Cardiac septum (tissue), 1 donor: ENCODE results near the gene DBH. TPM values are rescaled to one million over a fixed set of nuclear protein-coding genes. Genes with fewer than 3 reads are reported as not detected.

Source experiments
- DNase-seq: peaks from one replicate; pipeline ENCODE4 v3.0.0-alpha.2; 2020; ENCODE audit warnings: low spot score
- intact Hi-C: fragments of 100-400 bp; cut with DNase I; formaldehyde crosslinking; loops from one replicate; pipeline ENCODE4 v1.14.0; 2022
- total RNA-seq: library from RNA; stranded (reverse); fragmentation: NEBNext Ultra II Directional; extraction: Animal tissue kit (Norgen Biotek cat#: 25700); gene quantifications from one replicate; pipeline ENCODE4 v1.2.1, GENCODE V29; 2021
- donor health status: DM: no; HTN: no; CAD: no.

Gene DBH
- total RNA-seq, 1 donor from 2014 or later = not detected

GRCh38 chr9:133689151-133689763 is 53.1 kb downstream of the DBH start:
- intact Hi-C loops = no loop called here
- DNase-seq = no peak

- no peak for DNase-seq
- intact Hi-C loops = no loop called here
Measured at GRCh38 chr9:133690081-133690561, 54.0 kb downstream of the DBH start.

GRCh38 chr9:133691191-133691590 is 55.0 kb downstream of the DBH start:
- DNase-seq = no peak
- intact Hi-C loops = no loop called here

GRCh38 chr9:133691626-133692363 is 55.6 kb downstream of the DBH start:
- intact Hi-C loops = no loop called here

GRCh38 chr9:133692364-133692985 is 56.3 kb downstream of the DBH start:
- DNase-seq = no peak
- intact Hi-C loops = no loop called here

More at GRCh38 chr9:133691626-133692363, 55.6 kb downstream of the DBH start:
- no peak for DNase-seq

- DNase-seq = no peak
- intact Hi-C loops = no loop called here
Measured at GRCh38 chr9:133693116-133693515, 57.0 kb downstream of the DBH start.

GRCh38 chr9:133693703-133694529 is 57.8 kb downstream of the DBH start:
- DNase-seq = no peak
- intact Hi-C loops = no loop called here

GRCh38 chr9:133694686-133695085 is 58.5 kb downstream of the DBH start:
- intact Hi-C loops = no loop called here
- DNase-seq = no peak

- intact Hi-C loops = no loop called here
- DNase-seq = no peak
Measured at GRCh38 chr9:133696071-133696472, 59.9 kb downstream of the DBH start.

GRCh38 chr9:133699546-133699945 is 63.4 kb downstream of the DBH start:
- intact Hi-C loops = no loop called here

GRCh38 chr9:133700819-133701320 is 64.7 kb downstream of the DBH start:
- intact Hi-C loops = no loop called here
- DNase-seq = peak; percentile 22

More at GRCh38 chr9:133699546-133699945, 63.4 kb downstream of the DBH start:
- DNase-seq = no peak

GRCh38 chr9:133701321-133701980 is 65.3 kb downstream of the DBH start:
- peak; percentile 66 for DNase-seq
- intact Hi-C loops = no loop called here

- intact Hi-C loops = no loop called here
- DNase-seq = peak; percentile 66
Measured at GRCh38 chr9:133701981-133702797, 66.0 kb downstream of the DBH start.

GRCh38 chr9:133702798-133703590 is 66.8 kb downstream of the DBH start:
- DNase-seq = peak; percentile 75
- intact Hi-C loops = no loop called here

- peak; percentile 66 for DNase-seq
- intact Hi-C loops = no loop called here
Measured at GRCh38 chr9:133703591-133704399, 67.6 kb downstream of the DBH start.

- peak; percentile 63 for DNase-seq
- intact Hi-C loops = no loop called here
Measured at GRCh38 chr9:133704711-133705181, 68.6 kb downstream of the DBH start.

- intact Hi-C loops = no loop called here
- peak; percentile 7 for DNase-seq
Measured at GRCh38 chr9:133705576-133705975, 69.4 kb downstream of the DBH start.
